ENCODE measurements around the gene PSME2.
A peak's percentile ranks its signal among the peaks of the same experiment; 100 is the strongest.

Gene PSME2

GRCh38 chr14:24117179-24117578 is 29.2 kb downstream of the PSME2 start:
- TF ChIP-seq ZNF214 (tag by site-specific recombination; IDR thresholded peaks at IDR 0.05; ENCODE audit: borderline replicate concordance) (no peak), TRIM28 (IDR thresholded peaks at IDR 0.05; ENCODE audit: borderline replicate concordance, low read length) (no peak), ZNF768 (tag by site-specific recombination; IDR thresholded peaks at IDR 0.05) (no peak), ZNF239 (tag by site-specific recombination; IDR thresholded peaks at IDR 0.05) (no peak), ZNF416 (tag by site-specific recombination; IDR thresholded peaks at IDR 0.05) (no peak)
- POLR2A ChIA-PET = interaction anchor here (3.9 to 8.3 kb wide), 2 partner anchors 21 to 29 kb away, joined by 60 to 163 read pairs; partner anchors contain the start of genes EMC9, PSME1, PSME2 and RNF31

GRCh38 chr14:24116128-24116814 is 30.1 kb downstream of the PSME2 start:
- H3K36me3 ChIP-seq (ENCODE audit: control insufficient read depth in 2 of 2, insufficient read depth in 1 of 2, low read length in 2 of 2) = peaks cover 10 to 45% of the 10 kb centered on the region in 2 experiments; a peak in 2 of 3 replicates
- ChIA-PET CTCF (interaction anchor here (1.0 to 1.9 kb wide), 2 partner anchors 18 to 58 kb away, joined by 5 to 7 read pairs; no protein-coding TSS in a partner anchor), POLR2A (interaction anchor here (1.8 to 8.3 kb wide), 5 partner anchors 13 to 45 kb away, joined by 5 to 163 read pairs (median 60); partner anchors contain the start of genes EMC9, IRF9, PCK2 and PSME1)
- no peaks in the 10 kb centered on the region for H3K4me1 ChIP-seq (ENCODE audit: control insufficient read depth, insufficient read depth, low read length)
- TF ChIP-seq ZNF366 (tag by site-specific recombination; conservative IDR thresholded peaks at IDR 0.05) (no peak), ZEB2 (tag by site-specific recombination; IDR thresholded peaks at IDR 0.05) (no peak), ZNF623 (tag by site-specific recombination; IDR thresholded peaks at IDR 0.05) (no peak), GFI1B (tag by site-specific recombination; IDR thresholded peaks at IDR 0.05) (no peak)
- no peaks in the 10 kb centered on the region for H3K9me3 ChIP-seq (ENCODE audit: control insufficient read depth, insufficient read depth, low read depth, low read length)
- no peak overlapping the region; the same call in 1 of the 2 replicates for H3K4me3 ChIP-seq (ENCODE audit: low read depth, low read length)
- H3K27ac ChIP-seq (ENCODE audit: extremely low read depth, low read depth, low read length) = no peak overlapping the region

More at GRCh38 chr14:24117179-24117578, 29.2 kb downstream of the PSME2 start:
- H3K4me3 ChIP-seq (ENCODE audit: low read depth, low read length) = no peak overlapping the region
- H3K4me1 ChIP-seq (ENCODE audit: control insufficient read depth, insufficient read depth, low read length) = no peaks in the 10 kb centered on the region
- no peak overlapping the region for H3K27ac ChIP-seq (ENCODE audit: extremely low read depth, low read depth, low read length)
- CTCF ChIA-PET = interaction anchor here (1.0 to 1.9 kb wide), 3 partner anchors 9 to 59 kb away, joined by 5 to 8 read pairs (median 7); no protein-coding TSS in a partner anchor
- peaks cover 10 to 52% of the 10 kb centered on the region in 2 experiments; a peak in 2 of 3 replicates for H3K36me3 ChIP-seq (ENCODE audit: control insufficient read depth in 2 of 2, insufficient read depth in 1 of 2, low read length in 2 of 2)
- no peaks in the 10 kb centered on the region for H3K9me3 ChIP-seq (ENCODE audit: control insufficient read depth, insufficient read depth, low read depth, low read length)

DNA sequence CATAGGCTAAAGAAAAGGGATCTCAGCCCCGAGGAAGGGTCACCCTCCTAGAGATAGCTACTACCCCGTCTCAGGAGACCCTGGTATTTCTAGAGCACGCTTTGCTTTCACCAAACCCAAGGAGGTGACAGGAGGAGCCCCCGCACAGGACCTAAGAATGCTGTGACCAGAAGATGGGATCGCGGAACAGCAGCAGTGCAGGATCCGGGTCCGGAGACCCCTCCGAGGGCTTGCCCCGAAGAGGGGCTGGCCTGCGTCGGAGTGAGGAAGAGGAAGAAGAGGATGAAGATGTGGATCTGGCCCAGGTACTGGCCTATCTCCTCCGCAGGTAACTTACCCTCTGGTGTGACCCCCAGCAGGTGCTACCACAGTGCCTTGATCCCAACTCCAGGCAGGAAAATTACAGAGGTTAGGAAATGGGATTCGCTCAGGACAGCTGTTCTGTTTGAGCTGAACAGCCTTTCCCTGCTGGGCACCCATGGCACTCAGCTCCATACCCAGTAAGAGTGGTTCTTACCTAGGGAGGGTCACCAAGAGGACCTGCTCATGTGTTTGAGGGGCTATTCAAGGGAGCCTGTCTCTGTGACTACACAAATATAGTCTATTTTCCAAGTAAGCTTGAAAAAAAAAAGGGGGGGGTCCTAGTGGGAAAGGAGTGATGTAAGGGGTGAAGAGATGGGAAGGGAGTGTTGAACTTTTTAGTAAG is 30.8 kb downstream of the PSME2 start:
- ChIA-PET CTCF (interaction anchor here (0.7 to 2.4 kb wide), 4 partner anchors 19 to 71 kb away, joined by 3 to 13 read pairs (median 6); partner anchors contain the start of genes IRF9 and PSME1), POLR2A (interaction anchor here (0.5 to 8.3 kb wide), 24 partner anchors 9 to 192 kb away, joined by 3 to 163 read pairs (median 6); partner anchors contain the start of genes CHMP4A, CIDEB, EMC9 and IPO4)
- Histone ChIP-seq H3K27ac (ENCODE audit: extremely low read depth, low read depth, low read length) (peak overlapping the region; percentile 2; the same call in 1 of the 2 replicates), H3K4me1 (ENCODE audit: control insufficient read depth, insufficient read depth, low read length) (no peaks in the 10 kb centered on the region), H3K36me3 (ENCODE audit: control insufficient read depth in 2 of 2, insufficient read depth in 1 of 2, low read length in 2 of 2) (peaks cover 10 to 38% of the 10 kb centered on the region in 2 experiments; a peak in 2 of 3 replicates), H3K9me3 (ENCODE audit: control insufficient read depth, insufficient read depth, low read depth, low read length) (no peaks in the 10 kb centered on the region), H3K4me3 (ENCODE audit: low read depth, low read length) (peak overlapping the region; percentile 73)
- no peak for TF ChIP-seq ZNF707 (tag by site-specific recombination; IDR thresholded peaks at IDR 0.05)
- TF ChIP-seq GFI1B (tag by site-specific recombination; IDR thresholded peaks at IDR 0.05) = no peak
- TF ChIP-seq ZNF513 (tag by site-specific recombination; IDR thresholded peaks at IDR 0.05) = peak; percentile 76
- peak; percentile 48 for TF ChIP-seq ZNF623 (tag by site-specific recombination; IDR thresholded peaks at IDR 0.05)
- TF ChIP-seq ZNF404 (tag by site-specific recombination; IDR thresholded peaks at IDR 0.05) = no peak
- TF ChIP-seq, protein P1, sequence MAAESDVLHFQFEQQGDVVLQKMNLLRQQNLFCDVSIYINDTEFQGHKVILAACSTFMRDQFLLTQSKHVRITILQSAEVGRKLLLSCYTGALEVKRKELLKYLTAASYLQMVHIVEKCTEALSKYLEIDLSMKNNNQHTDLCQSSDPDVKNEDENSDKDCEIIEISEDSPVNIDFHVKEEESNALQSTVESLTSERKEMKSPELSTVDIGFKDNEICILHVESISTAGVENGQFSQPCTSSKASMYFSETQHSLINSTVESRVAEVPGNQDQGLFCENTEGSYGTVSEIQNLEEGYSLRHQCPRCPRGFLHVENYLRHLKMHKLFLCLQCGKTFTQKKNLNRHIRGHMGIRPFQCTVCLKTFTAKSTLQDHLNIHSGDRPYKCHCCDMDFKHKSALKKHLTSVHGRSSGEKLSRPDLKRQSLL (tag by site-specific recombination; IDR thresholded peaks at IDR 0.05) = no peak
- 0 out of 2 replicates have a peak, but pooled peaks have one; percentile 41 for TF ChIP-seq ZNF600 (tag by site-specific recombination; IDR thresholded peaks at IDR 0.05)
- no peak for TF ChIP-seq ZNF433 (tag by site-specific recombination; IDR thresholded peaks at IDR 0.05; ENCODE audit: low read depth)
- no peak for TF ChIP-seq ZNF239 (tag by site-specific recombination; IDR thresholded peaks at IDR 0.05)
